GM18499 (cell line): ENCODE measurements around the gene PKP1.

ENCODE experiments used
- ATAC-seq: cut with Tn5 transposase; IDR thresholded peaks from one replicate; pipeline ENCODE4 v1.9.1; 2021; ENCODE audit warnings: moderate number of reproducible peaks; ENCODE audit not compliant: insufficient read depth, unreplicated experiment

The PKP1 gene

GRCh38 chr1:201302163-201303152 is 19.2 kb downstream of the PKP1 start:
- no peak for ATAC-seq

DNA sequence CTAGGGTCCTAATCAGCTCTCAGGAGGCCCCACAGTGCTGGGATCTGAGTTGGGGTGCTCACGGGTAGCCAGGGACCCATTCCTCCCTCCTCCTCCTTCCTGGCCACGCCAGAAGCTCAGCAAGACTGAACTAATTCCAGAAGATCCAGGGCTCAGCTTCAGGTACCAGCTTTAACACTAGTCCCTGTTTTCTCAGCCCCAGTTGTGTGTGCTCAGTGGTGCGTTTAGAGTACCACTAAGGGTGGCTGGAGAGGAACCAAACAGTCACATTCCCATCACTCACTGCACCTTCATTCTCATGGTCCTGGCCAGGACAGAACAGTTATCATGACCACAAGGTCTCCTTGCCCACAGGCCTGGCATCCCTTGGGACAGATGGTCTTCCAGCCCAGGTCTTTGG is 20.8 kb downstream of the PKP1 start:
- no peak for ATAC-seq

DNA sequence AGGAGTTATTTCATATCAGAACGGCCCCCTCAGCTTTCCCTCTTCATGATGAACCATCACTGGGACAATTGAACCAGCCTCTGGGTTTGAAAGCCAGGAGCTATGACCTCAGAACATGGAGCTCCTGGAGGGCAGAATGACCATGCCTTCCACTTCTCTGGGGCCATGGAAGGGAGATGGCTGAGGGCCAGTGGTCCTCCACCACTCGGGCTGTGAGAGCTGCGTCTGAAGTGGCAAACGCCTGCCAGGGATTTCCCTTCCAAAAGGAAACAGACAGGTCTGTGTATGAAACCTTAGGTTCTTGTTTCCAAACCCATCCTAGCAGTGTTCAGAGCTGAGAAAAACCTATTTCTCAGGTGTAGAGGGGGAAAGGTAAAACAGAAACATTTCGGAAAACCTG is 22.5 kb downstream of the PKP1 start:
- ATAC-seq = no peak

DNA sequence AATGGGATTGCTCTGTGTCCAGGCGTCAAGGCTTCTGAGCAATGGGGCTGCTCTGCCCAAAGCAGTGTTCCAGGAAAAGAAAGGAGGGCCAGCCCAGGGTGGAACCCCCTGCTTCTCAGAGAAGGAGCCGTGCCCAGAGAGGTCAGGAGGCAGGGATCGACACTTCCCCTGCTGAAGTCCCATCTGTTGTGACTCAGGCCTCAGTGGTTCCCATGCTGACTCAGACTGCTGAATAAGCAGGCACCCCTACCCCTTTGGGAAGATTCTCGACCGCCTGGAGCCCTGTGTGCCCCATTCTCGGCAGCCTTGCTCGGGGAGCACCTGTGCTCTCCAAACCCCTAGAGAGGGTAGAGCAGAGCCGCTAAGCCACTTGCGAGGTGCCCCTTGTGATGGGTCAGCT is 23.9 kb downstream of the PKP1 start:
- ATAC-seq = no peak

DNA sequence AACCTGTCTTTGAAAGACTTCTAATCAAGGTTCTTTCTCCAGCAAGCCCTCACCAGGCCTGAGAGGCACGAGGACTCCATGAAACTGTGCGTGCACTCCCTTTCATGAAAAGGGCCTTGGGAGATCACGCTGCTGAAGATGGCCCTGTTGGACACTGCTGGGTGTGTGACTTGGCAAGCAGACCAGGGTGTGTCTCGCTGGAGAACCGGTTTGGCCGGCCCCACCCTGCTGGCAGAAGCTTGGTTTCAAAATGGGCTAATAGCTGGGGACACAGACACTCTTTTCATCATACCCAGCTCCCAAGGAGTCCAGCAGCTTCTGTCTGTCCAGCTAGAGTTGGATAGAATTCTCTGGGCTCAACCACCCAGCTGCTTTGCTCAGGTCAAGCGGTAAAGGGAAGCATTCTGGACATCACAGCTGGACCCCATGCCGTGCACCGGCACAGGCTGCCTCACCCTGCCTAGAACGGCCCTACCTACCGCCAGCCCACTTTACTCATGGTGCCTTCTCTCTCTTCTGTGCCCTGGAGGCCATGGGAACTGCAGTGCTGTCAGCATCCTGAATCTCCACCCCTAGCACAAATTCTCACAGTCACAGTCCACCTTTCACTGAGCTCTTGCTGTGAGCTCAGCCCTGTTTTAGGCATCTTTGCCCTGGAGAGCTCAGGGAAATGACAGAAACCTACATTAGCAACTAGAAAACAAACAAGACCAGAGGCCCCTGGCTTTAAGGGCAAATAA is 24.6 kb downstream of the PKP1 start:
- no peak for ATAC-seq

- ATAC-seq = no peak
Measured at GRCh38 chr1:201309416-201309815, 26.1 kb downstream of the PKP1 start.

- no peak for ATAC-seq
Measured at GRCh38 chr1:201310251-201310985, 27.1 kb downstream of the PKP1 start.

GRCh38 chr1:201310986-201311355 is 27.7 kb downstream of the PKP1 start:
- no peak for ATAC-seq

DNA sequence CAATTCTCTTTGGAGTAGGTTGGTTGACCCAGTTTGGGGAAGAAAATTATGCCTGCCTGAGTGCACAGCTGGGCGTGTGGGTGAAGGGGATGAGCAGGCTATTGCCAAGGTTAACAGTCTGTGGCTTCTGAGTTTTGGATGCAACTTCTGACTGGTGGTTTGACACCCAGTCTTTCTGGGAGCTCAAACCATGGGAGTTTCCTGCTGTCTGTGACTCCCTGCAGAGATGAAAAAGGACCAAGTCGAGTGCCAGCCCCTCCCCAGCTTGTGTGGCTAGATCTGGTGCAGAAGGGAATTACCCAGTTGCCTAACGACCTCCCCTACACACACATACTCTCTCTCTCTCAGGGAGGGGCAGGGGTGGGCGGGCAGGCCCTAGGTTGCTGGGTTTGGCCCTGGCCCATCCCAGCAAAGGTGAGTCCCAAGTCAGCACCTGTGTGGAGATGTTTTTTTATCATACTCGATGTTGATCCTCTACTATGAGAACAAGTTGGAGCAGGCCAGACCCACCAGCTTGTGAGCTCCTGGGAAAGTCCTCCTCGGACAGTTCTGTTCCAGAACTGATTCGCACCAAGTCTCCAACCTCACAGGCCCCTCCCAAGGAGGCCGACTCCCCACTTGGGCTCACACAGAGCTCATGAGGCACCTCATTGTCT is 28.2 kb downstream of the PKP1 start:
- ATAC-seq = no peak

DNA sequence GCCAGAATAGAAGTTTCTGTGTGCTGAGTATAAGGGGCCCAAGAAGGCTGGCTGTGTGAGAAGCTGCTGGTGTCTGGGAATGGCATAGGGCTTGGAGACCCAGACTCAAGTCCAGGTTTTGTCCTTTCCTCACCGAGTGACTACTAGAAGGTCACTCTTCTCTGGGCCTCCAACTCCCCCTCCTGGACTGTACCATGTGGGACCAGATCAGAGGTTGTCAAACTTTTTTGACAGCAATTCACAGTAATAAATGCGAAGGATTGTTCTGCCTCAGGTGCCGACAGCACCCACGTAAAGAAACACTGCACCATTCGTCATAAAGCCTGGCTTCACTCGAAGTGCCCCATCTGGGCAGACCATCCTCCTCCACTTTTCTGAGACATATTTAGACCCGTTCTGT is 29.0 kb downstream of the PKP1 start:
- no peak for ATAC-seq

DNA sequence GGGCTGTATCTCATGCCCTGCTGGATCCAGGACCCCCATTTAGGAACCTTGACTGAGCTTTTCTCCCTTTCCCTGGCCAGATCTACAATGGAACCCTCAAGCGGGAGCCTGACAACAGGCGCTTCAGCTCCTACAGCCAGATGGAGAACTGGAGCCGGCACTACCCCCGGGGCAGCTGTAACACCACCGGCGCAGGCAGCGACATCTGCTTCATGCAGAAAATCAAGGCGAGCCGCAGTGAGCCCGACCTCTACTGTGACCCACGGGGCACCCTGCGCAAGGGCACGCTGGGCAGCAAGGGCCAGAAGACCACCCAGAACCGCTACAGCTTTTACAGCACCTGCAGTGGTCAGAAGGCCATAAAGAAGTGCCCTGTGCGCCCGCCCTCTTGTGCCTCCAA is 29.8 kb downstream of the PKP1 start:
- ATAC-seq = no peak

- ATAC-seq = no peak
Measured at GRCh38 chr1:201316556-201316955, 33.2 kb downstream of the PKP1 start.

DNA sequence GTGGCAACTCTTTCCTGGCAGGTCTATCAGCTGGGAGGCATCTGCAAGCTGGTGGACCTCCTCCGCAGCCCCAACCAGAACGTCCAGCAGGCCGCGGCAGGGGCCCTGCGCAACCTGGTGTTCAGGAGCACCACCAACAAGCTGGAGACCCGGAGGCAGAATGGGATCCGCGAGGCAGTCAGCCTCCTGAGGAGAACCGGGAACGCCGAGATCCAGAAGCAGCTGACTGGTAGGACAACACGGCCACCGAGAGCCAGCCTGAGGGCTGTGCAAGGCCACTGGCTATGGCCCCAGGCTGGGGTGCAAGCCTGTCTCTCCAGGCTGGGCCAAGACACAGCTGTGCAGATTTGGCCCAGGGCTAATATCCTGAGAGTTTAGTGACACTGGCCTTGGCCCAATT is 34.2 kb downstream of the PKP1 start:
- ATAC-seq = no peak

DNA sequence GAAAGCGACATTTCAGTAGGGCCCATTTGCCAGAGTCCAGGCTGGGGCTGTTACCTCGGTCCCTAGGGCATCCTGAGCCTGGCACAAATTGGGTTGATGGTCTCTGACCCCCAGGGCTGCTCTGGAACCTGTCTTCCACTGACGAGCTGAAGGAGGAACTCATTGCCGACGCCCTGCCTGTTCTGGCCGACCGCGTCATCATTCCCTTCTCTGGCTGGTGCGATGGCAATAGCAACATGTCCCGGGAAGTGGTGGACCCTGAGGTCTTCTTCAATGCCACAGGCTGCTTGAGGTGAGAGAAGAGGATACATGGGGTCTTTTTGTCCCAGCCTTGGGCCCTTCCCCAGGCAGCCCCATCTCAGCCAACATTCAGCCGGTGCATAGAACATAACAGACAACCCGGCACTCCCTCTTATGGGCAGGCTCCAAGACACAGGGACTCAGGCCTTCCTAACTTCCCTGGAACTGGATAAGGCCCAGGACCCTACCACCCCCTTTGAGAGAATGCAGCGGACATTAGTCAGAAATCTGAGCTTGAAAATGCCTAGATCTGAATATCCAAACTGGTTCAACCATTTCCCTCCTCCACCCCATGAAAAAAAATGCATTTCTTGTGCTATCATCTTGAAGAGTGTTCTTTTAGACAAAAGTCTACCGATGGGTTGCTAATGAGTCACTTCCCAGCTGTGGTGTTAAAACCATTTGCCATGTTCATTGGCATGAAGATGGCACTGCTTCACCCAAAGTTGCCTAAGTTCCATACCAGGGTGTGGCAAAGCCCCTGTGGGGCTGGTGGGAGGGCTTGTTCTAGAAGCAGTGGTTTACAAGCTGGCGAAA is 35.4 kb downstream of the PKP1 start:
- ATAC-seq = no peak

DNA sequence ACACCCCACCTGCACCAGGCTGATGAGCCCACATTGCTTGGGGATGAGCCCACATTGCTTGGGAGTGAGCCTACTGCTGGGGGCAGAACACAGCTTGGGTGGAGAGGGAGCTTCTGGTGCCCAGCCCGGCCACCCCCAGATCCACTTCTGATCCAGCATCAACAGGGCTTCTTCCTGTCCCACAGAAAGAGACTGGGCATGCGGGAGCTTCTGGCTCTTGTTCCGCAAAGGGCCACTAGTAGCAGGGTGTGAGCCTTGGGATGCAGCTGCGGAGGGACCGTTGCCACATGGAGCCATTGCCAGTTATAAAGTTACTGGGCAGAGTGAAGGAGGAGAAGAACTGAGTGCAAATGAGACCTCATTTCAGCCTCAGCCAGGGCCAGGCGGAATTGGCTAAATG is 36.3 kb downstream of the PKP1 start:
- ATAC-seq = no peak

DNA sequence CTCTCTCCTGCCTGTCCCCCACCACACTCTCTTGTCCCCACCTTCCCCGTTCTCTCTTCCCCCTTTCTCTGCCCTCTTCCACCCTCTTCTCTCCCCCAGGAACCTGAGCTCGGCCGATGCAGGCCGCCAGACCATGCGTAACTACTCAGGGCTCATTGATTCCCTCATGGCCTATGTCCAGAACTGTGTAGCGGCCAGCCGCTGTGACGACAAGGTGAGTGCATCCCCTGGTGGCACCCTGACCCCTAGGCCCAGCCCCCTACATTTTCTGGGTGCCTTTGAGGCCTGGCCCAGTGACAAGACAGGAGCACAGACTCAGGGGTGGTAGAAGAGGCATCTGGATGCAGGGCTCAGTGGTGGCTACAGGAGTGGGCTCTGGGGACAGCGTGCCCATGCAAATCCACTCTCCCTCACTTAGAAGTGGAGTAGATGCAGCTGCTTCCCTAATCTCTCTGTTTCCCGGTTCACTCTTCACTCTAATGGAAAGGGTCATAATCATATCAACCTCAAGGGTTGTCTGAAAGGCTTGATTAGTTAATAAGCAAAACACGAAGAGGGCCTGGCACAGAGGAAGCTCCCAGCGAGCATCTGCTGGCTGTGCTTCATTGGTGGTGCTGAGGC is 37.0 kb downstream of the PKP1 start:
- no peak for ATAC-seq

DNA sequence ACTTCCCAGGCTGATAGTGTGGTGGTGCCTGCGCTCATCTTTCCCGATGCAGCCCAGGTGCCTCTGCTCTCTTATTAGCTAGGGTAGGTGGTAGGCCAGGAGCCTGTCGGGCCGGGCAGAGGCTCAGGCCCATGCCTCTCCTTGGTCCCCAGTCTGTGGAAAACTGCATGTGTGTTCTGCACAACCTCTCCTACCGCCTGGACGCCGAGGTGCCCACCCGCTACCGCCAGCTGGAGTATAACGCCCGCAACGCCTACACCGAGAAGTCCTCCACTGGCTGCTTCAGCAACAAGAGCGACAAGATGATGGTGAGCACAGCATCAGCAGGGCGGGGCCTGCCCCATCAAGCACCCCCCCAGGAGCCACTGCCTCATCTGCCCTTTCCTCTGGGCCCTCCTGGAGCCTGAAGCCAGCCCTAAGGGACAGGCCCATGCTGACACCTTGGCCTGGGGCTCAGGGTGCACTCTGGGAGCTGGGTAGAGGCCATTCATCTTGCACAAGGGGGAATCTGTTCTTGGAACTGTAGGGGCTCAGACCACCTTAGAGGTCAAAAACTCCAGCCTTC is 38.6 kb downstream of the PKP1 start:
- ATAC-seq = no peak

GRCh38 chr1:201322653-201323510 is 39.6 kb downstream of the PKP1 start:
- ATAC-seq = no peak
